Gastroesophageal sphincter (tissue), 4 donors: Measurements from ENCODE around the gene LSAMP. TPM values are rescaled to one million over a fixed set of nuclear protein-coding genes. Genes with fewer than 3 reads are reported as not detected.

ENCODE experiments used
- ATAC-seq: fragments of 150-250 bp; one replicate; pipeline ENCODE4 v1.9.1; 2016; ENCODE audit warnings: mild to moderate bottlenecking, moderate library complexity
- H3K27ac ChIP-seq, 4 donors: fragments of 200-600 bp; sonication (generic) in 3 of 4; 1 replicate in 3 of 4; 2 replicates in 1 of 4; pipeline ENCODE4 v1.5.1; 2016 to 2019
- H3K27me3 ChIP-seq: fragments of 200-600 bp; sonication (generic); one replicate; pipeline ENCODE4 v1.5.1; 2019
- H3K36me3 ChIP-seq, 2 donors: fragments of 200-600 bp; sonication (generic); one replicate each; pipeline ENCODE4 v1.5.1; 2019; ENCODE audit warnings: control low read depth in 1 of 2
- H3K4me1 ChIP-seq, 3 donors: fragments of 200-600 bp; sonication (generic); 1 replicate in 2 of 3; 2 replicates in 1 of 3; pipeline ENCODE4 v1.5.1; 2016 to 2019; ENCODE audit warnings: control low read depth in 2 of 3
- H3K4me3 ChIP-seq, 2 donors: fragments of 200-600 bp; sonication (generic); one replicate each; pipeline ENCODE4 v1.5.1; 2019; ENCODE audit warnings: mild to moderate bottlenecking in 1 of 2, moderate library complexity in 1 of 2
- H3K9me3 ChIP-seq, 3 donors: fragments of 200-600 bp; sonication (generic); one replicate each; pipeline ENCODE4 v1.5.1; 2017 to 2019; ENCODE audit warnings: control low read depth in 2 of 3
- CTCF ChIP-seq, 4 experiments: fragments of 200-600 bp in 2 of 4; fragments of 450-650 bp in 2 of 4; sonication (generic) in 1 of 4; IDR thresholded peaks; one replicate each; pipeline ENCODE4 v1.5.1; 2017 to 2019; ENCODE audit warnings: antibody characterized with exemption in 4 of 4, mild to moderate bottlenecking in 2 of 4, moderate library complexity in 2 of 4
- EP300 ChIP-seq: sonication (generic); formaldehyde crosslinking; IDR thresholded peaks from one replicate; pipeline ENCODE4 v1.6.1; 2017; ENCODE audit warnings: antibody characterized with exemption, mild to moderate bottlenecking
- POLR2A ChIP-seq, 2 donors: fragments of 450-650 bp; IDR thresholded peaks; one replicate each; pipeline ENCODE4 v1.6.1; 2017; ENCODE audit warnings: antibody characterized with exemption in 2 of 2, mild to moderate bottlenecking in 2 of 2, moderate library complexity in 1 of 2
- POLR2AphosphoS5 ChIP-seq: sonication (generic); formaldehyde crosslinking; IDR thresholded peaks from one replicate; pipeline ENCODE4 v1.6.1; 2017; ENCODE audit warnings: antibody characterized with exemption
- WGBS, 2 donors: methylation state at CpG; one replicate each; pipeline ENCODE4 v1.1.5; 2018; ENCODE audit warnings: low coverage in 1 of 2; 5-methylcytosine and 5-hydroxymethylcytosine counted together
- total RNA-seq, 4 donors: library from RNA; depleted of rRNA; stranded (reverse); fragments of >200 nt; gene quantifications; one replicate each; pipeline ENCODE4 v1.1.0, GENCODE V29; 2016

The LSAMP gene
- total RNA-seq, 4 donors from 2014 or later = 1.5 to 9.3 (median 3.6) TPM

- Histone ChIP-seq H3K36me3 (no peaks in the 10 kb centered on the region), H3K4me1 (no peaks in the 10 kb centered on the region), H3K27ac (no peak overlapping the region), H3K27me3 (no peaks in the 10 kb centered on the region), H3K9me3 (peaks cover 0 to 9% (median 0%) of the 10 kb centered on the region in 3 donors), H3K4me3 (no peak overlapping the region)
- WGBS, 2 donors = 77 to 100% methylated on average over 1 of the region's 1 CpG
- no peak for ATAC-seq
- TF ChIP-seq CTCF (IDR thresholded peaks at IDR 0.05) (no peak), POLR2AphosphoS5 (no peak), POLR2A (IDR thresholded peaks at IDR 0.05) (no peak), EP300 (no peak)
Measured at GRCh38 chr3:115916866-115917265, 528.4 kb downstream of the LSAMP start.

- no peak for TF ChIP-seq POLR2A (IDR thresholded peaks at IDR 0.05)
- no peak for TF ChIP-seq POLR2AphosphoS5
- no peak for TF ChIP-seq EP300
- TF ChIP-seq CTCF (IDR thresholded peaks at IDR 0.05) = no peak
- no peaks in the 10 kb centered on the region for H3K9me3 ChIP-seq
- H3K4me3 ChIP-seq = no peak overlapping the region
- no peaks in the 10 kb centered on the region for H3K36me3 ChIP-seq
- ATAC-seq = no peak
- no peaks in the 10 kb centered on the region for H3K27me3 ChIP-seq
- 86 to 90% methylated on average over 1 of the region's 1 CpG for WGBS, 2 donors
- H3K4me1 ChIP-seq = no peaks in the 10 kb centered on the region
- no peak overlapping the region for H3K27ac ChIP-seq
Measured at GRCh38 chr3:115915061-115915460, 530.2 kb downstream of the LSAMP start.

GRCh38 chr3:115913069-115913686 lies 532.1 kb downstream of the LSAMP start:
- TF ChIP-seq EP300 = no peak
- peak in 1 of 4 experiments; percentile 17 for TF ChIP-seq CTCF (IDR thresholded peaks at IDR 0.05)
- Histone ChIP-seq H3K4me3 (no peak overlapping the region), H3K9me3 (no peaks in the 10 kb centered on the region), H3K27me3 (no peaks in the 10 kb centered on the region), H3K4me1 (no peaks in the 10 kb centered on the region), H3K27ac (no peak overlapping the region), H3K36me3 (no peaks in the 10 kb centered on the region)
- ATAC-seq = no peak
- 80 to 87% methylated on average over 3 to 4 of the region's 4 CpGs for WGBS, 2 donors

GRCh38 chr3:115912372-115912771 lies 532.9 kb downstream of the LSAMP start:
- H3K4me3 ChIP-seq = no peak overlapping the region
- no peaks in the 10 kb centered on the region for H3K9me3 ChIP-seq
- no peaks in the 10 kb centered on the region for H3K27me3 ChIP-seq
- no peaks in the 10 kb centered on the region for H3K36me3 ChIP-seq
- ATAC-seq = no peak
- no peak overlapping the region for H3K27ac ChIP-seq
- no peaks in the 10 kb centered on the region for H3K4me1 ChIP-seq
- WGBS, 2 donors = 80% methylated on average over 1 to 2 of the region's 2 CpGs
- TF ChIP-seq CTCF (IDR thresholded peaks at IDR 0.05) (no peak), EP300 (no peak), POLR2A (IDR thresholded peaks at IDR 0.05) (no peak), POLR2AphosphoS5 (no peak)

GRCh38 chr3:115905871-115906270 lies 539.4 kb downstream of the LSAMP start:
- TF ChIP-seq POLR2AphosphoS5 = no peak
- TF ChIP-seq CTCF (IDR thresholded peaks at IDR 0.05) = no peak
- TF ChIP-seq POLR2A (IDR thresholded peaks at IDR 0.05) = no peak
- TF ChIP-seq EP300 = no peak
- Histone ChIP-seq H3K9me3 (no peaks in the 10 kb centered on the region), H3K36me3 (no peaks in the 10 kb centered on the region), H3K4me3 (no peak overlapping the region), H3K4me1 (no peaks in the 10 kb centered on the region), H3K27me3 (no peaks in the 10 kb centered on the region), H3K27ac (no peak overlapping the region)
- WGBS, 2 donors = 88 to 96% methylated on average over 1 to 2 of the region's 2 CpGs
- no peak for ATAC-seq
